HG03432 (cell line): Measurements from ENCODE around the gene KLHDC7A.

Source experiments
- ATAC-seq: cut with Tn5 transposase; IDR thresholded peaks from one replicate; pipeline ENCODE4 v1.9.1; 2021; ENCODE audit warnings: mild to moderate bottlenecking, moderate library complexity; ENCODE audit not compliant: unreplicated experiment

KLHDC7A gene

GRCh38 chr1:18470671-18471355 lies 9.9 kb upstream of the KLHDC7A start:
- no peak for ATAC-seq

- ATAC-seq, result no peak
These were observed 7.4 kb upstream of the KLHDC7A start for GRCh38 chr1:18473195-18473815.

- ATAC-seq, result no peak
These were observed 6.1 kb upstream of the KLHDC7A start for GRCh38 chr1:18474559-18475175.

- ATAC-seq, result no peak
These were observed 5.4 kb upstream of the KLHDC7A start for GRCh38 chr1:18475234-18475905.

- ATAC-seq, result no peak
These were observed 1.3 kb upstream of the KLHDC7A start for GRCh38 chr1:18479454-18479853.

GRCh38 chr1:18481190-18481920 lies 625 bp downstream of the KLHDC7A start:
- no peak for ATAC-seq

- no peak for ATAC-seq
These were observed 1.4 kb downstream of the KLHDC7A start for GRCh38 chr1:18481921-18482701.

- no peak for ATAC-seq
These were observed 2.1 kb downstream of the KLHDC7A start for GRCh38 chr1:18482721-18483425.

- ATAC-seq, result no peak
These were observed 3.5 kb downstream of the KLHDC7A start for GRCh38 chr1:18484276-18484675.

- ATAC-seq, result no peak
These were observed 4.0 kb downstream of the KLHDC7A start for GRCh38 chr1:18484721-18485120.

- no peak for ATAC-seq
These were observed 4.5 kb downstream of the KLHDC7A start for GRCh38 chr1:18485227-18485626.

- ATAC-seq, result no peak
These were observed 5.5 kb downstream of the KLHDC7A start for GRCh38 chr1:18486195-18486594.

GRCh38 chr1:18489417-18490143 lies 8.8 kb downstream of the KLHDC7A start:
- ATAC-seq, result no peak

GRCh38 chr1:18491168-18491567 lies 10.4 kb downstream of the KLHDC7A start:
- ATAC-seq, result no peak

- ATAC-seq, result no peak
These were observed 13.6 kb downstream of the KLHDC7A start for GRCh38 chr1:18494304-18494703.

GRCh38 chr1:18495635-18496034 lies 14.9 kb downstream of the KLHDC7A start:
- ATAC-seq, result no peak

GRCh38 chr1:18496056-18496455 lies 15.3 kb downstream of the KLHDC7A start:
- no peak for ATAC-seq

- no peak for ATAC-seq
These were observed 15.9 kb downstream of the KLHDC7A start for GRCh38 chr1:18496497-18497235.
